Measurements from ENCODE around the gene P4HB. TPM values are rescaled to one million over a fixed set of nuclear protein-coding genes. Genes with fewer than 3 reads are reported as not detected.

Gene P4HB
- polyA plus RNA-seq, 1 donor = 737 TPM

DNA sequence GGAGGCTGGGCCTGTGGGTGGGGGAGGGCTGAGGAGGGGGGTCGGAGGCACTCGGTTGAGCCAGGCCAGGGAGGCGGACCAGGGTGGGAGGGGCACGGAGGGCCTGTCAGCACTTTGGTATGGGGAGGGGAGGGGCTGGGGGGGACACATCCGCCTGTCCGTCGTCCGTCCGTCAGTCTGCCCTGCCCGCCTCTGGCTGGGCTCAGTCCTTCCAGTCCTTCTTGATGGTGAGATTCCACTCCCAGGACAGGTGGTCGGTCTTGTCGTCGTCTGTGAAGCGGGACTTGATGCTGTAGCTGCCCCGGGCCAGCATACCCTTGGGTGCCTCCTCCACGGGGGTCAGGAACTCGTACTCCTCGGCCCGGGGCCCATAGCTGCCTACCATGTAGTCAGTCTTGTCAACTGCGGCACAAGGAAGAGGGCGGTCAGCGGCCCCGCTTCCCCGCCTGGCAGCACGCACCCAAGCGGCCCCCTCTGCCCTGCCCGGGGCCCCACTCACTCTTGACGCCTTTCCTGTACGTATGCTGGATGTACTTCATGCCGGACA, 8.4 kb upstream of the P4HB start:
- DNase-seq = peak in 1 of 2 donors; percentile 33
- peaks cover 65% of the 10 kb centered on the region for H3K4me1 ChIP-seq (ENCODE audit: control insufficient read depth, insufficient read depth, low read length)
- WGBS (ENCODE audit: insufficient coverage, low lambda C conversion rate) = no CpG with 5 or more reads among the region's 30 CpGs
- no peaks in the 10 kb centered on the region for H3K27me3 ChIP-seq (ENCODE audit: control insufficient read depth, insufficient read depth, low read length)
- no peak overlapping the region for H3K4me3 ChIP-seq (ENCODE audit: low read length)
- H3K36me3 ChIP-seq (ENCODE audit: control insufficient read depth, insufficient read depth, low read length) = peaks cover 48% of the 10 kb centered on the region
- H3K9me3 ChIP-seq (ENCODE audit: control insufficient read depth, low read depth, low read length) = peaks cover 13% of the 10 kb centered on the region
- peak overlapping the region; percentile 89 for H3K27ac ChIP-seq (ENCODE audit: low read length)

- peaks cover 69% of the 10 kb centered on the region for H3K4me1 ChIP-seq (ENCODE audit: control insufficient read depth, insufficient read depth, low read length)
- H3K27me3 ChIP-seq (ENCODE audit: control insufficient read depth, insufficient read depth, low read length) = no peaks in the 10 kb centered on the region
- H3K36me3 ChIP-seq (ENCODE audit: control insufficient read depth, insufficient read depth, low read length) = peaks cover 51% of the 10 kb centered on the region
- H3K4me3 ChIP-seq (ENCODE audit: low read length) = no peak overlapping the region
- peak overlapping the region; percentile 80 for H3K27ac ChIP-seq (ENCODE audit: low read length)
- DNase-seq = peak in 1 of 2 donors; percentile 42
- WGBS (ENCODE audit: insufficient coverage, low lambda C conversion rate) = no CpG with 5 or more reads among the region's 28 CpGs
- H3K9me3 ChIP-seq (ENCODE audit: control insufficient read depth, low read depth, low read length) = peaks cover 13% of the 10 kb centered on the region
Measured at GRCh38 chr17:81867991-81868673, 7.8 kb upstream of the P4HB start.

DNA sequence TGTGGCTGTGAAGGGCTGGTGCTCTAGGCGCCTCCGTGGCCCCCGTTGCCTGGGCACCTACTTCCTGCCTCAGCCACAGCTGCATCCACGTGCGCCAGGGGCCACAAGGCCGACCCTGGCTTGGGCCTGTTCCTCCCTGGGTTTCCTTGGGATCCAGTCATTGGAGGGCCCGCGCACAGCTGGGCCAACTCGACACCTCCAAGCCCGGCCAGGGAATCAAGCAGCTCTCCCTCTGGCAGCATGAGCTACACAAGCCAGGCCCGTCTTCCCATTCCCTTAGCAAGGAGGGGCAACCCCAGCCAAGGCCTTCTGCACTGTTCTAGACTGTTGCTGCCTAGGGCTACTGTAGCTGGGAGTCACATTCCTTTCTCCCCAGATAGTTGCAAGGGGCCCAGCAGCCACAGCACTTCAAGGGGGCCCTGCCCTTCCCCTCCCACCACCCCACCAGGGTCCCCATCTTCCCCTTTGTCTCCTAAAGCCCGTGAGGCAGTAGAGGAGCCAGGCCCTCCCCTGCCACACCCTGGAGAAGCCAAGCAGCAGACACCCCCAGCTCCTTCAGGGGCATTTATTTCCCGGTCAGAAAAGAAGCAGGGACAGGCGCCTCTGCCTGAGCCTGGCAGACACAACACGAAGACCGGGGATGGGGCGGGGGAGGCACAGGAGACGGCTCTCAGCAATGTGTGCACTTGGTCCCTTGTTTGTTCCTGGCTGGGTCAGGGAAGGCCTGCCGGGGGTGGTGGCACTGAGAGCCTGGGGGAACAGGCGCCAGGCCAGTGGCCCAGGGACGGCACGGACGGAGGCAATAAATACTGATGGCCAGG, 7.0 kb upstream of the P4HB start:
- peaks cover 13% of the 10 kb centered on the region for H3K9me3 ChIP-seq (ENCODE audit: control insufficient read depth, low read depth, low read length)
- H3K4me3 ChIP-seq (ENCODE audit: low read length) = no peak overlapping the region
- H3K27ac ChIP-seq (ENCODE audit: low read length) = peak overlapping the region; percentile 80
- no peaks in the 10 kb centered on the region for H3K27me3 ChIP-seq (ENCODE audit: control insufficient read depth, insufficient read depth, low read length)
- WGBS (ENCODE audit: insufficient coverage, low lambda C conversion rate) = no CpG with 5 or more reads among the region's 23 CpGs
- H3K36me3 ChIP-seq (ENCODE audit: control insufficient read depth, insufficient read depth, low read length) = peaks cover 53% of the 10 kb centered on the region
- peaks cover 75% of the 10 kb centered on the region for H3K4me1 ChIP-seq (ENCODE audit: control insufficient read depth, insufficient read depth, low read length)
- DNase-seq = peak in 1 of 2 donors; percentile 62

- peaks cover 75% of the 10 kb centered on the region for H3K4me1 ChIP-seq (ENCODE audit: control insufficient read depth, insufficient read depth, low read length)
- DNase-seq = no peak
- H3K27me3 ChIP-seq (ENCODE audit: control insufficient read depth, insufficient read depth, low read length) = no peaks in the 10 kb centered on the region
- H3K27ac ChIP-seq (ENCODE audit: low read length) = peak overlapping the region; percentile 80
- peaks cover 53% of the 10 kb centered on the region for H3K36me3 ChIP-seq (ENCODE audit: control insufficient read depth, insufficient read depth, low read length)
- peaks cover 8% of the 10 kb centered on the region for H3K9me3 ChIP-seq (ENCODE audit: control insufficient read depth, low read depth, low read length)
- WGBS (ENCODE audit: insufficient coverage, low lambda C conversion rate) = no CpG with 5 or more reads among the region's 18 CpGs
- no peak overlapping the region for H3K4me3 ChIP-seq (ENCODE audit: low read length)
Measured at GRCh38 chr17:81866440-81867169, 6.3 kb upstream of the P4HB start.

GRCh38 chr17:81865733-81866439, 5.6 kb upstream of the P4HB start:
- no peak overlapping the region for H3K4me3 ChIP-seq (ENCODE audit: low read length)
- H3K36me3 ChIP-seq (ENCODE audit: control insufficient read depth, insufficient read depth, low read length) = peaks cover 53% of the 10 kb centered on the region
- H3K27me3 ChIP-seq (ENCODE audit: control insufficient read depth, insufficient read depth, low read length) = no peaks in the 10 kb centered on the region
- H3K9me3 ChIP-seq (ENCODE audit: control insufficient read depth, low read depth, low read length) = peaks cover 6% of the 10 kb centered on the region
- DNase-seq = peak; percentile 94 to 95
- WGBS (ENCODE audit: insufficient coverage, low lambda C conversion rate) = no CpG with 5 or more reads among the region's 18 CpGs
- peak overlapping the region; percentile 83 for H3K27ac ChIP-seq (ENCODE audit: low read length)
- peaks cover 76% of the 10 kb centered on the region for H3K4me1 ChIP-seq (ENCODE audit: control insufficient read depth, insufficient read depth, low read length)

GRCh38 chr17:81865358-81865732, 5.0 kb upstream of the P4HB start:
- peak overlapping the region; percentile 83 for H3K27ac ChIP-seq (ENCODE audit: low read length)
- H3K27me3 ChIP-seq (ENCODE audit: control insufficient read depth, insufficient read depth, low read length) = no peaks in the 10 kb centered on the region
- H3K36me3 ChIP-seq (ENCODE audit: control insufficient read depth, insufficient read depth, low read length) = peaks cover 53% of the 10 kb centered on the region
- H3K4me1 ChIP-seq (ENCODE audit: control insufficient read depth, insufficient read depth, low read length) = peaks cover 76% of the 10 kb centered on the region
- DNase-seq = no peak
- H3K9me3 ChIP-seq (ENCODE audit: control insufficient read depth, low read depth, low read length) = peaks cover 6% of the 10 kb centered on the region
- no peak overlapping the region for H3K4me3 ChIP-seq (ENCODE audit: low read length)
- no CpG with 5 or more reads among the region's 8 CpGs for WGBS (ENCODE audit: insufficient coverage, low lambda C conversion rate)

DNA sequence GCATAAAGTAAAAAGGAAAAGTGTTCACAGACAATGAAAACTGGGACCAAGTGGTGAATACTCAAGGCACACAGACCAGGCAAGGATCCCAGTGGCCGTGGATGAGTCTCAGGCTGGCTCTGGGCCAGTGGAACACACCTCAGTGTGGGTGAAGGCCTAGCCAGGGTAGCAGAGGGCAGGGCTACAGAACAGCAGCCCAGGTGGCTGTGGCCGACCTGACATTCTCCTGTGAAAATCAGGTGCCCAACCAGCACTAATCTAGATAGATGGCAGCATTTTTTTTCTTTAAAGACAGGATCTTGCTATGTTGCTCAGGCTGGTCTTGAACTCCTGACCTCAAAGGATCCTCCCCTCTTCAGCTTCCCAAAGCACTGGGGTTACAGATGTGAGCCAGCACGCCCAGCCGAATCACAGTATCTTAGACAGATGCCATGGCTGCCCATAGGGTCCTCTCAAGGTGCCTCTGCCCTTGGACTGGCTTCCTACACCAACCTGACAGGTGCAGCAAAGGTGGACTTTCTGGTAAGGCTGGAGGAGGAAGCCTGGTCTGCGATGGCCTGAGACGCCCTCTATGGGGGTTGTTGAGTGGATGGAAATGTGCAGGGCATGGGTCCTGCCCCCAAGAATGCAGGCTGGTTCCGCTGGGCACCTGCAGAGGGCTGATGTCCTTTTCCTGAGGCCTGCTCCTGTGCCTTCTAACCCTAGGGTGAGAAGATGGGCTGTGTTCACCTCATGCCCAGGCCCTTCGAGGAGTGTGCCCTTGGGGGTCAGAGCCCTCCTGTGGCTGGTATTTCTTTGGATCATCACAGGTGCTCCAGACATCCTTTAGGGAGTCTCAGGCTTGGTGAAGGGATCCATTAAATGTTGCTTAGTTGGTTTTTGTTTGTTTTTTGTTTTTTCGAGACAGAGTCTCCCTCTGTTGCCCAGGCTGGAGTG, 3.8 kb upstream of the P4HB start:
- Histone ChIP-seq H3K27me3 (ENCODE audit: control insufficient read depth, insufficient read depth, low read length) (no peaks in the 10 kb centered on the region), H3K4me1 (ENCODE audit: control insufficient read depth, insufficient read depth, low read length) (peaks cover 66% of the 10 kb centered on the region), H3K36me3 (ENCODE audit: control insufficient read depth, insufficient read depth, low read length) (peaks cover 46% of the 10 kb centered on the region), H3K4me3 (ENCODE audit: low read length) (no peak overlapping the region), H3K27ac (ENCODE audit: low read length) (no peak overlapping the region), H3K9me3 (ENCODE audit: control insufficient read depth, low read depth, low read length) (peaks cover 9% of the 10 kb centered on the region)
- no CpG with 5 or more reads among the region's 9 CpGs for WGBS (ENCODE audit: insufficient coverage, low lambda C conversion rate)
- no peak for DNase-seq

- Histone ChIP-seq H3K4me1 (ENCODE audit: control insufficient read depth, insufficient read depth, low read length) (peaks cover 64% of the 10 kb centered on the region), H3K27ac (ENCODE audit: low read length) (no peak overlapping the region), H3K9me3 (ENCODE audit: control insufficient read depth, low read depth, low read length) (peaks cover 2% of the 10 kb centered on the region), H3K27me3 (ENCODE audit: control insufficient read depth, insufficient read depth, low read length) (no peaks in the 10 kb centered on the region), H3K36me3 (ENCODE audit: control insufficient read depth, insufficient read depth, low read length) (peaks cover 46% of the 10 kb centered on the region), H3K4me3 (ENCODE audit: low read length) (no peak overlapping the region)
- no peak for DNase-seq
- no CpG with 5 or more reads among the region's 6 CpGs for WGBS (ENCODE audit: insufficient coverage, low lambda C conversion rate)
Measured at GRCh38 chr17:81863123-81863675, 2.9 kb upstream of the P4HB start.
